ENCODE data around the gene KNTC1. TPM values are rescaled to one million over a fixed set of nuclear protein-coding genes. Genes with fewer than 3 reads are reported as not detected.

Gene KNTC1
- total RNA-seq, 1 donor = 12.3 TPM

GRCh38 chr12:122537021-122537420 lies 10.0 kb downstream of the KNTC1 start:
- Histone ChIP-seq H3K4me2 (ENCODE audit: insufficient read depth, low read length) (no peak overlapping the region), H4K20me1 (ENCODE audit: insufficient read depth, low read length) (no peaks in the 10 kb centered on the region), H3K36me3 (ENCODE audit: insufficient read depth, low read length) (peaks cover 17% of the 10 kb centered on the region), H3K4me3 (ENCODE audit: insufficient read depth, low read length) (no peak overlapping the region), H2AFZ (ENCODE audit: low read length) (no peak overlapping the region), H3K4me1 (ENCODE audit: insufficient read depth, low read length) (peaks cover 4% of the 10 kb centered on the region), H3K27me3 (ENCODE audit: insufficient read depth, low read length) (no peaks in the 10 kb centered on the region), H3K27ac (ENCODE audit: low read depth, low read length) (no peak overlapping the region), H3K9me3 (ENCODE audit: low read depth, low read length) (no peaks in the 10 kb centered on the region), H3K79me2 (ENCODE audit: insufficient read depth, low read length) (peaks cover 8% of the 10 kb centered on the region)
- DNase-seq (ENCODE audit: insufficient read length, low spot score, missing footprints) = no peak
- TF ChIP-seq CTCF (IDR thresholded peaks at IDR 0.05; ENCODE audit: extremely low read depth, low read depth, low read length) = no peak

- Histone ChIP-seq H2AFZ (ENCODE audit: low read length) (no peak overlapping the region), H4K20me1 (ENCODE audit: insufficient read depth, low read length) (no peaks in the 10 kb centered on the region), H3K4me1 (ENCODE audit: insufficient read depth, low read length) (peaks cover 4% of the 10 kb centered on the region), H3K27me3 (ENCODE audit: insufficient read depth, low read length) (no peaks in the 10 kb centered on the region), H3K4me2 (ENCODE audit: insufficient read depth, low read length) (no peak overlapping the region), H3K27ac (ENCODE audit: low read depth, low read length) (no peak overlapping the region), H3K36me3 (ENCODE audit: insufficient read depth, low read length) (peaks cover 17% of the 10 kb centered on the region), H3K4me3 (ENCODE audit: insufficient read depth, low read length) (no peak overlapping the region), H3K9me3 (ENCODE audit: low read depth, low read length) (no peaks in the 10 kb centered on the region), H3K79me2 (ENCODE audit: insufficient read depth, low read length) (peaks cover 1% of the 10 kb centered on the region)
- no peak for DNase-seq (ENCODE audit: insufficient read length, low spot score, missing footprints)
- no peak for TF ChIP-seq CTCF (IDR thresholded peaks at IDR 0.05; ENCODE audit: extremely low read depth, low read depth, low read length)
These were observed 11.4 kb downstream of the KNTC1 start for GRCh38 chr12:122538496-122538895.

- DNase-seq (ENCODE audit: insufficient read length, low spot score, missing footprints) = no peak
- no peak overlapping the region for H3K4me2 ChIP-seq (ENCODE audit: insufficient read depth, low read length)
These were observed 17.5 kb downstream of the KNTC1 start for GRCh38 chr12:122544537-122544936.

GRCh38 chr12:122545855-122546254 lies 18.8 kb downstream of the KNTC1 start:
- Histone ChIP-seq H3K4me2 (ENCODE audit: insufficient read depth, low read length) (no peak overlapping the region), H3K27ac (ENCODE audit: low read depth, low read length) (no peak overlapping the region), H3K36me3 (ENCODE audit: insufficient read depth, low read length) (peaks cover 6% of the 10 kb centered on the region), H3K9me3 (ENCODE audit: low read depth, low read length) (no peaks in the 10 kb centered on the region), H3K27me3 (ENCODE audit: insufficient read depth, low read length) (no peaks in the 10 kb centered on the region), H4K20me1 (ENCODE audit: insufficient read depth, low read length) (no peaks in the 10 kb centered on the region), H3K4me3 (ENCODE audit: insufficient read depth, low read length) (no peak overlapping the region), H3K79me2 (ENCODE audit: insufficient read depth, low read length) (no peaks in the 10 kb centered on the region), H3K4me1 (ENCODE audit: insufficient read depth, low read length) (no peaks in the 10 kb centered on the region), H2AFZ (ENCODE audit: low read length) (no peak overlapping the region)
- no peak for DNase-seq (ENCODE audit: insufficient read length, low spot score, missing footprints)
- no peak for TF ChIP-seq CTCF (IDR thresholded peaks at IDR 0.05; ENCODE audit: extremely low read depth, low read depth, low read length)

More at GRCh38 chr12:122544537-122544936, 17.5 kb downstream of the KNTC1 start:
- Histone ChIP-seq H3K36me3 (ENCODE audit: insufficient read depth, low read length) (peaks cover 1% of the 10 kb centered on the region), H3K9me3 (ENCODE audit: low read depth, low read length) (no peaks in the 10 kb centered on the region), H4K20me1 (ENCODE audit: insufficient read depth, low read length) (no peaks in the 10 kb centered on the region), H3K27me3 (ENCODE audit: insufficient read depth, low read length) (no peaks in the 10 kb centered on the region), H3K4me3 (ENCODE audit: insufficient read depth, low read length) (no peak overlapping the region), H2AFZ (ENCODE audit: low read length) (no peak overlapping the region), H3K4me1 (ENCODE audit: insufficient read depth, low read length) (no peaks in the 10 kb centered on the region), H3K79me2 (ENCODE audit: insufficient read depth, low read length) (no peaks in the 10 kb centered on the region), H3K27ac (ENCODE audit: low read depth, low read length) (no peak overlapping the region)
- no peak for TF ChIP-seq CTCF (IDR thresholded peaks at IDR 0.05; ENCODE audit: extremely low read depth, low read depth, low read length)
